ENCODE data around the gene ABCB11. TPM values are rescaled to one million over a fixed set of nuclear protein-coding genes. Genes with fewer than 3 reads are reported as not detected.

Gene ABCB11
- total RNA-seq, 1 donor from 2014 or later, result 0.18 TPM

DNA sequence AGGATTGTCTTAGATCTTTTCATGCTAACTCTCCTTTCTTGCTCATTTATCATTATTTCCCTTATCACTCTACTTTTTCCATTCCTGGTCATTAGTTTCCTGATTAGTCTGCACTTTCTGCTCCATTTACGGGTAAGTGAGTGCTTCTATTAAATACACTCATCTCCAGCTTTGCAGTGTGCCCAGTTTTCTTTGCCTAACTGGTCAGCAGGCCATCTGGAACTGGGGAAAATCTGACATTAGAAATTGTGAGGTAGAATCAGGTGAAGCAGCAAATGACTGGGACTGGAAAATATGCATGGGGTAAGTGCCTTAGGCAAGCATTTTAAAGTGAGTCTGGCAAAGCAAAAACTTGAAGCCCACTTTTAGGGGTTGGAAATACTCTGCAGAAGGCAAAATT lies 100.9 kb downstream of the ABCB11 start:
- DNase-seq (ENCODE audit: low spot score), result no peak

GRCh38 chr2:168929031-168929430 lies 102.1 kb downstream of the ABCB11 start:
- no peak for DNase-seq (ENCODE audit: low spot score)

- DNase-seq (ENCODE audit: low spot score), result no peak
Observed at GRCh38 chr2:168928113-168928831, 102.9 kb downstream of the ABCB11 start.

- no peak for DNase-seq (ENCODE audit: low spot score)
Observed at GRCh38 chr2:168926621-168927386, 104.3 kb downstream of the ABCB11 start.

- DNase-seq (ENCODE audit: low spot score), result no peak
Observed at GRCh38 chr2:168920504-168921157, 110.5 kb downstream of the ABCB11 start.

DNA sequence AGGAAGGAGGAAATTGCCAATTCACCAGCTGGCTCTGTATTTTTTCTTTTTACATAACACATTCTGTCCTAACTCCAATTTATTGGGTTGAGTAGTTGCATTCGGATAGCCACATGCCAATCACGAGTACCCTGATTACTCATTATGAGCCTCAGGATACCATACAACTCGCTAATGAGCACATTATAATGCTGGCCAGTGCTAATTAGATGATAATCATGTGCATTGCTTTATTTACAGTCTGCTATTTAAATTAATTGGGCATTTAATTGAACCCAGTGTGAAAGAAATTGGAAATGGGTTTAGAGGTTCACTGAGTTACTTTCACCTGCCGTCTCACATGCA lies 114.8 kb downstream of the ABCB11 start:
- DNase-seq (ENCODE audit: low spot score), result no peak

- no peak for DNase-seq (ENCODE audit: low spot score)
Observed at GRCh38 chr2:168915441-168916330, 115.4 kb downstream of the ABCB11 start.

GRCh38 chr2:168913495-168913894 lies 117.6 kb downstream of the ABCB11 start:
- no peak for DNase-seq (ENCODE audit: low spot score)

DNA sequence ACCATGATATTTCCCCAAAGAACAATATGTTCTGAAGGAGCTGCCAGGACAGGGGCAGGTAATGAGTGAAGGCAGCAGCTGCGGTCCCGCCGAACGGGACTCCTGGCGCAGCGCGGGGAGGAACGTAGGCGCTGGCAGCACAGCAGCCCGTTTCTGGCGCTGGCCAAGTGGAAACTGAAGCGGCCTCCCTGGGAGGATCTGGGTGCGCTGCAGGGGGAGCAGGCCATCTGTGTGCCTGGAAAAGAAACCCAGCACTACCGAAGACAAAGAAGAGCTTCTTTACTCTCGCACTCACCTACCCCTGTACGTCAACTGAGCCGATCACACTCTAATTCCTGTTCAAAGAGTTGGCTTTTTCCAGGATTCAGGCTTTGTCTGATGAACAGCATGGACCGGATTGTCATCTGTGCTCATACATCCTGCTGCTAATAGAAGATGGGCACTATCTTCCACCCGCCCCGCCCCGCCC lies 118.2 kb downstream of the ABCB11 start:
- DNase-seq (ENCODE audit: low spot score), result no peak

GRCh38 chr2:168912466-168912865 lies 118.7 kb downstream of the ABCB11 start:
- no peak for DNase-seq (ENCODE audit: low spot score)

DNA sequence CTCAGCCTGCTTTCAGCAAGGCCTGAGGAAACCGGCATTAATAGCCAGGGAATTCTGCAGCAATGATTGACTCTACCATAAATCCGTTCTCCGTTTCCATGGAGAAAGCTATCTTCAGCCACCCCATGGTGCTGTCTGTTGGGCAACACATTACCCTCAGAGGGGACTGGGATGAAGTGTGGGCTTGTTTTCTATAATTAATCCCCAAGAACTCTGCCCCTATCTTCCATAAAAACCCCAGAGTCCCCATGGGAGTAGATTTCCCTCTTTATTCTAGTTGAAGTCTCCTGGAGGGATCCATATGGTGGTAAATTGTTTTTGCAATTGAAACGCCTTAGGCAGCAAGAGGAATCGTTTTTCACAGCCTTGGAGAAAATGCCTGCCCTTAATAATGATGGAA lies 120.8 kb downstream of the ABCB11 start:
- DNase-seq (ENCODE audit: low spot score), result no peak

- no peak for DNase-seq (ENCODE audit: low spot score)
Observed at GRCh38 chr2:168907940-168908662, 123.0 kb downstream of the ABCB11 start.

DNA sequence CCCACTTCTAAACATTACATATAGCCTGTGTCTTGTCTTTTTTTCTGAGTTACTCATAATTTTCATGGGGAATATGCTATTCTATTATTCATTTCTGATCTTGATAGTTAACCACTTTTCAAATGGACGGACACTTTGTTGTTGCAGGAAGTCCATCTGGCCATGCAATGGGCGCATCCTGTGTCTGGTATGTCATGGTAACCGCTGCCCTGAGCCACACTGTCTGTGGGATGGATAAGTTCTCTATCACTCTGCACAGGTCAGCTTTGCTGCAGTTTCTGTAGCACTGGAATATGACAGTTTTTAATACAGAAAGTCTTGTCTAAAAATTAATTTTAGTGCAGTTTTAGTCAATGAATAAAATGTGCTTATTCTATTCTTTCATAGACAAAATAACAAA lies 126.8 kb downstream of the ABCB11 start:
- no peak for DNase-seq (ENCODE audit: low spot score)

DNA sequence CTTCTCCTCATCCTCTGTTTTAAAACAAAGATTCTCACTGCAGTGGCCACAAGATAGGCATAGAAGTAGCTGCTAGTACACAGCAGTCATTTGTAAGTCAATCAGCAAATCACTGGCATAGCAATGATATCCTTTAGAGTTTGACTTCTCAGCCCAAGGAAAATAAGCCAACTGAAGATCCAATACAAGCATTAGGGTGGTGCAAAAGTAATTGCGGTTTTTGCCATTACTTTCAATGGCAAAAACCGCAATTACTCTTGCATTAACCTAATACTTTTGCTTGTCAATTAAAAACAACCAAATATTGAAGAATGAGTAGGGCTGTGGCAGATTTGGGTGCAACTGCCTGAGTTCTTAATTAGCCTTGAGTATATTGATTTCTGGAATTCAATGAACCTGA lies 127.2 kb downstream of the ABCB11 start:
- DNase-seq (ENCODE audit: low spot score), result no peak

- DNase-seq (ENCODE audit: low spot score), result no peak
Observed at GRCh38 chr2:168901003-168901402, 130.1 kb downstream of the ABCB11 start, which contains the start of gene G6PC2. TSS of gene G6PC2 (plus strand) at chr2:168901291. CDS start at chr2:168901332, 41 bp downstream.

- no peak for DNase-seq (ENCODE audit: low spot score)
Observed at GRCh38 chr2:168897449-168897848, 133.7 kb downstream of the ABCB11 start.

DNA sequence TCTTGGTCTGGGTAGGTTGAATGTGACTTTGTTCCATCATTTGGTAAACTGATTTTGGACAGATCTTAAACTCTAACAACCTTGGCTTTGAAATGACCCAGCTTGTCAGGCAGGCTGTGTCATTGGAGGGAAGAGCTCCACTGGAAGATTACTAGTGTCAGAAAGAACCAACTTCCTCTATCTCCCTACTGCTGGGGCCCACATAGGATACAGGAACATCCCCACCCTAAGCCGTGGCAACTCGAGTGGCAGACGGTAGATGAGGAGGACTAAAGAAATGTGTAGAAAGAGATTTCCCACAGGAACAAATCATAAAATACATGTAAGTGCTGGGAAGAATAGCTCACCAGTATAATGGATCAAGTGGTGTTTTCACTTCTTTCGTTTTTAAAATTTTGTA lies 134.3 kb downstream of the ABCB11 start:
- no peak for DNase-seq (ENCODE audit: low spot score)

DNA sequence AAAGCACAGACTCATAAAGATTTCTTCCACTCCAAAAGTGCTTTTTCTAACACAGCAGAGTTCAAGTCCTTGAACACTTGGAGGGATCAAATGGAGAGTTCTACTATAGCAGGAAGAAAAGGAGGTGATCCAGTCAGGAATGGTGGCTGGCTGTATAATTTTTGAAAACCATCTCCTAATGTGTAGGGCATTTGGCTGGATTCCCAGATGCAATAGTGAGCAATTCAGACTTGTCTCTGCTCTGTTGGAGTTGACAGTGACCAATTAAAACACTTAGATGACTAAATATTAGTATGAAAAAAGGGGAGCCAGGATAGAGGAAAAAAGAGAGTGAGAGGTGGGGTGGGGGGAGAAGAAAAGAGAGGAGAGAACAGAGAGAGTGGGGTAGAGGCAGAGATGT lies 135.4 kb downstream of the ABCB11 start:
- DNase-seq (ENCODE audit: low spot score), result no peak

DNA sequence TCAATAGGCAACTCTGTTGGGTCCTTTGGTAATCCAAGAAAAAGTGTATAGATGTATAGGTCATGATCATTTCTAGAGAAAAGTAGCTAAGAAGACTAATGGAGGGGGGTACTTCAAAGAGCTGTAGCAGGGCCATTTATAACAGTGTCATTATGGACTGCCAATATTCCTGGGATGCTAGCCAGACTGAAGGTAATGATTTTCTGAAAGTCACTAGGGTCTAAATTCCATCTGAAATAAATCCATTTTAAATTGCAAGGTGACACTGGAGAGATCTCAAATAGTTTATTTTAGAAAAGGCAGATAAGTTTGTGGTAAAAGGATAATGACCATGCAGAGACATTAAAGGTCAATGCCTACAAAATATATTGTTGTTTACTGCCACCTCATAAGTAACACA lies 136.4 kb downstream of the ABCB11 start:
- no peak for DNase-seq (ENCODE audit: low spot score)

- DNase-seq (ENCODE audit: low spot score), result no peak
Observed at GRCh38 chr2:168894101-168894500, 137.0 kb downstream of the ABCB11 start.

GRCh38 chr2:168892327-168892726 lies 138.8 kb downstream of the ABCB11 start:
- DNase-seq (ENCODE audit: low spot score), result no peak
